T-helper 2 cell (primary cell): ENCODE measurements around the gene SEM1.
"Not testable (repeated sequence)": the region's sequence is repeated elsewhere in the genome, so short reads cannot be mapped to it uniquely, and the experiment has no call there.

Source experiments
- DNase-seq, 5 experiments: peaks; one replicate each; pipeline versions ENCODE4 v3.0.0 to v3.0.0-alpha.2; 2012 to 2022

The SEM1 gene

GRCh38 chr7:96658022-96658412 lies 51.6 kb downstream of the SEM1 start:
- no peak for DNase-seq

GRCh38 chr7:96657347-96658021 lies 52.2 kb downstream of the SEM1 start:
- DNase-seq = no peak

GRCh38 chr7:96655956-96656355 lies 53.7 kb downstream of the SEM1 start:
- DNase-seq = no peak

- no peak for DNase-seq
Measured at GRCh38 chr7:96654630-96655188, 54.9 kb downstream of the SEM1 start.

- DNase-seq = no peak
Measured at GRCh38 chr7:96649981-96650380, 59.7 kb downstream of the SEM1 start.

GRCh38 chr7:96648784-96649183 lies 60.9 kb downstream of the SEM1 start:
- DNase-seq = no peak

- no peak for DNase-seq
Measured at GRCh38 chr7:96647733-96648132, 61.9 kb downstream of the SEM1 start.

GRCh38 chr7:96645084-96645483 lies 64.6 kb downstream of the SEM1 start:
- DNase-seq = no peak

- DNase-seq = not testable (repeated sequence)
Measured at GRCh38 chr7:96643436-96643835, 66.2 kb downstream of the SEM1 start.

- no peak for DNase-seq
Measured at GRCh38 chr7:96640054-96640453, 69.6 kb downstream of the SEM1 start.
